ENCODE results near the gene DIP2C.
"Not testable (repeated sequence)": the region's sequence is repeated elsewhere in the genome, so short reads cannot be mapped to it uniquely, and the experiment has no call there.

The DIP2C gene

DNA sequence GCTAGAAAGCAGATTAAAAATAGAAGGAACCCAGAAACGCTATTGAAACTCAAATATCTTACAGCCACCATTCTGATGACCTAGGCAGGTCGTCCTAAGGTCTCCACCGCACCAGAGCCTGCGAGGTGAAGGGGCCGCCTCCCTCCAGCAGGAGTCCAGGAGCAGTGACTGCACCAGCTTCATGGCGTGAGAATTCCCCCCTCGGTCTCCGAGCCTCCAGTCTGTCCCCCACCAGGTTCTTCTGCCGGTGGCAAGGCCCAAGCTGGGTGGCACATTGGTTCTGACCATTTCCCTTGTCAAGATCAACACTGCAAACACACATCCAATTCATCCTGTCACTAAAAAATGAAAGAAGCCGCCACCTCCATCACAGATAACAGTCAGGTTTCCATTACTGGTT is 98.7 kb downstream of the DIP2C start:
- peaks cover 15% of the 10 kb centered on the region for H3K27me3 Mint-ChIP-seq
- H3K9me3 Mint-ChIP-seq: no peaks in the 10 kb centered on the region
- no peaks in the 10 kb centered on the region for H3K4me1 Mint-ChIP-seq (ENCODE audit: low read depth)
- H3K36me3 Mint-ChIP-seq (ENCODE audit: low read depth): no peaks in the 10 kb centered on the region
- H3K27ac Mint-ChIP-seq: no peak overlapping the region
- no peak overlapping the region for H3K4me3 Mint-ChIP-seq
- intact Hi-C loops (cut with micrococcal nuclease): no loop called here

DNA sequence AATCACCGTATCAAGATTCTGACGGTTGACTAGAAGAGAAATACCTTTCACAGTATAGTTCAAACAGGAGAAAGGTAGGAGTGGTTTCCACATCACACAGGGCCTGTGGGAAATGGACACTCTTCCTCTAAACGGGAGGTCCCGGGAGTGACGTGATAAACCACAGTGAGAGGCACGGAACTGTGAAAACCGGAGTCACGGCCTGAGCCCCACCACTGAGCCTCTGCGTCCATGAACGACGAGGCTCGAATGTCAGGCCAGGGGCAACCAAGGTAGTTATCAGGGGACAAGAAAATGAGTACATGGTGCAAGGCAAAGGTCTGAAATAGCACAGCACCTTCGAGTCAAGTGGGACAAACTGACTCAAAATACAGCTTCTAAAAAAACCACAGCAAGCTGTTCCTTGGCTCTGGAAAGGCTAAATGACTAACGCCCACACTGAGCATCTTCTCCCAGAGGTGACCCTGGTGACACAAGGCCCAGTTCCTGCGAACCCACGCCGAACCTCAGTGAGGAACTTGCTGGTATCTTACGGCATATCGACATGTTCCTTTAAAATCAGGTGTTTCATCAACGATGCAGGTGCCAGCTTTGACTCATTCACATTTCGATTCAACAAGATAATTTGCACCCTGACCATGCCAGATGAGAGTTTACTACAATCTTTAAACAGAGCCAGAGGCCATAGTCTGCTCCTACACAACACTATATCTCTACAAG is 99.3 kb downstream of the DIP2C start:
- Mint-ChIP-seq H3K27me3 (peaks cover 15% of the 10 kb centered on the region), H3K27ac (no peak overlapping the region), H3K9me3 (no peaks in the 10 kb centered on the region), H3K4me3 (no peak overlapping the region), H3K36me3 (ENCODE audit: low read depth) (no peaks in the 10 kb centered on the region), H3K4me1 (ENCODE audit: low read depth) (no peaks in the 10 kb centered on the region)
- intact Hi-C loops (cut with micrococcal nuclease): no loop called here

DNA sequence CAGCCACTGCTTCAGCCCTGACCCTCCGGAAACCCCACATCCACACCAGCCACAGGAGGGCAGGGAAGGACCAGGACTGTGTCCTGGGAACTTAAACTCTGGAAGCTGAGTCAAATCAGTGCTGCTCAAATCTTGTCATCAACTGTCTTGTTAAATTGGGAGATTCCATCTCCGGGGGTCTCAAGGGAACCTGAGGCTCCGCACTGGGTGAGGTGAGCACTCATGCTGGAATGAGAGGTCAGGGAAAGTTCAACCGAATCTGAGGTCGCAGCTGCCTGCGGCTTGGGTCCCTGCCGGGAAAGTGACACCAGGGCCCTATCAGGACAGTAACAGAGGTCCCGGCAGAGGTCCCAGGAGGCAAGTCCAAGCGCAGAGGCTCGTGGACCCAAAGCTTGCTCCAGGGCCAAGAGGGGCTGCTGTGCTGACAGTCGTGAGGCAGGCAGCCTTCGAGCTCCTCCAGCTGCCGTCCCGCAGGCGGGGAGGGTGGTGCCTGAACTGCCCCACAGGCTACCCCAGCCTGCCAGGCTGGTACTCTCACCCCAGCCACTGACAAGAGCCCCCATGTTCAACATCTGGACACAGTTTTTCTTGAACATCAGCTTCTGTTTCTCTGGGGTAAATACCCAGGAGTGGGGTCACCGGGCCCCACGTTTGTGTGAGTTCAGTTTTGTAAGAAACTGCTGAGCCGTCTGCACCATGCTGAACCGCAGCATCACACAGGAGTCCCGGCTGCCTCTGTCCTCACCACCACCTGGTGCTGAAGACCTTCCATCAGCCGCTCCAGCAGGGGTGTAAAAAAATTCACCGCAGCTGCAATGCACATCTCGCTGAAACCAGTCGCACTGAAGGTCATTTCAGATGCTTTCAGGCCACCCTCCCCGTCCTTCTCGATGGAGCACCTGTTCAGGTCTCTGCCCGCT is 101.0 kb downstream of the DIP2C start:
- H3K36me3 Mint-ChIP-seq (ENCODE audit: low read depth): no peaks in the 10 kb centered on the region
- peaks cover 15% of the 10 kb centered on the region for H3K27me3 Mint-ChIP-seq
- intact Hi-C loops (cut with micrococcal nuclease): no loop called here
- H3K4me3 Mint-ChIP-seq: no peak overlapping the region
- no peaks in the 10 kb centered on the region for H3K9me3 Mint-ChIP-seq
- no peaks in the 10 kb centered on the region for H3K4me1 Mint-ChIP-seq (ENCODE audit: low read depth)
- no peak overlapping the region for H3K27ac Mint-ChIP-seq

DNA sequence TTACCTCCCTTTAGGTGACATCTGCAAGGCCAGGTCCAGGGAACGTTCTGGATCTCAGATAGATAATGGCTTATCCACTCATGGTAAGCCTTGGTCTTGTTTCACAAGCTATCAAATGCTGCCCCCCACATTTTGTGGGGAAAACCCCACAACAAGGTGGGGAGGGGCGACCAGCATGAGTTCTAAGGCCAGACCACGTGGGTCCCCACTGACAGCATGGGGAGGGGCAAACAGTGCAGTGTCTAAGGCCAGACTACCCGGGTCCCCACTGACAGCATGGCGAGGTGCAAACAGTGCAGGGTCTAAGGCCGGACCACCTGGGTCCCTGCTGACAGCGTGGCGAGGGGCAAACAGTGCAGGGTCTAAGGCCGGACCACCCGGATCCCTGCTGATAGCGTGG is 102.8 kb downstream of the DIP2C start:
- Mint-ChIP-seq H3K36me3 (ENCODE audit: low read depth) (no peaks in the 10 kb centered on the region), H3K4me3 (no peak overlapping the region), H3K9me3 (no peaks in the 10 kb centered on the region), H3K27ac (no peak overlapping the region), H3K27me3 (peaks cover 11% of the 10 kb centered on the region), H3K4me1 (ENCODE audit: low read depth) (no peaks in the 10 kb centered on the region)
- intact Hi-C loops (cut with micrococcal nuclease): no loop called here

DNA sequence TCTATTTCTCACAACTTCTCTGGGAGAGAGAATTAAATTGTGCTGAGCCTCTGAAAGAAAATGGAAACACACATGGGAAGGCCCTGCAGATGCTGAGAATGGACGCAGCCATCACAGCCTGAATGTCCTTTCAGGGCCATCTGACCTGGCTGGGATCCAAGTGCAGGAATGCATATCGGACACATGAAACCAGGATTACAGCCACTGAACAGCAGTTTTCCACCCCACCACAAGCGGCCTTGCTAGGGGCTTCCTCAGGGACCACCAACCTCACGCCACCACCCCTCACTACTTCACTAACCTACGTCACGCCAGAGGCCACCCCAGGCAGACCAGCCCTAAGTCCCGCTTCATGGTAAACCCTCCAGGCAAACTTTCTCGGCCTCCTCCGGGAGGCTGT is 103.3 kb downstream of the DIP2C start:
- Mint-ChIP-seq H3K27ac (no peak overlapping the region), H3K36me3 (ENCODE audit: low read depth) (no peaks in the 10 kb centered on the region), H3K27me3 (peaks cover 5% of the 10 kb centered on the region), H3K4me3 (no peak overlapping the region), H3K9me3 (no peaks in the 10 kb centered on the region), H3K4me1 (ENCODE audit: low read depth) (no peaks in the 10 kb centered on the region)
- intact Hi-C loops (cut with micrococcal nuclease): no loop called here

DNA sequence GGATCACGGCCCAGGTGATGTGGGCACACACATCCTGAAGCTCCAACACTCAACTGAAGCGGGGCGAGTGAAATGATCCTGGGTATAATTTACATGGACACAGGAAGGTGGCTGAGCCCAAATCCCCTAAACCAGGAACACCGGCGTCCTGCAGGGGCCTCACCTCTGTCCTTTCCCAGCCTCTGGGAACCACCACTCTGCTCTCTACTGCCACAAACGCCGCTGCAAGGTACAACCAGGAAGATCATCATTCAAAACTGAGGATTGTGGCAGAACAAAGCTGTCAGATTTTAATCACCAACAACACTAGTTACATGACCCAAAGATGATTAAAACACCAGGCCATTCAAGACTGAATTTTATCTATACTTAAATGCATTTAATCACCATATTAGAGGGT is 104.0 kb downstream of the DIP2C start:
- no peak overlapping the region for H3K27ac Mint-ChIP-seq
- H3K36me3 Mint-ChIP-seq (ENCODE audit: low read depth): no peaks in the 10 kb centered on the region
- intact Hi-C loops (cut with micrococcal nuclease): no loop called here
- no peaks in the 10 kb centered on the region for H3K4me1 Mint-ChIP-seq (ENCODE audit: low read depth)
- H3K9me3 Mint-ChIP-seq: no peaks in the 10 kb centered on the region
- peaks cover 3% of the 10 kb centered on the region for H3K27me3 Mint-ChIP-seq
- H3K4me3 Mint-ChIP-seq: no peak overlapping the region

DNA sequence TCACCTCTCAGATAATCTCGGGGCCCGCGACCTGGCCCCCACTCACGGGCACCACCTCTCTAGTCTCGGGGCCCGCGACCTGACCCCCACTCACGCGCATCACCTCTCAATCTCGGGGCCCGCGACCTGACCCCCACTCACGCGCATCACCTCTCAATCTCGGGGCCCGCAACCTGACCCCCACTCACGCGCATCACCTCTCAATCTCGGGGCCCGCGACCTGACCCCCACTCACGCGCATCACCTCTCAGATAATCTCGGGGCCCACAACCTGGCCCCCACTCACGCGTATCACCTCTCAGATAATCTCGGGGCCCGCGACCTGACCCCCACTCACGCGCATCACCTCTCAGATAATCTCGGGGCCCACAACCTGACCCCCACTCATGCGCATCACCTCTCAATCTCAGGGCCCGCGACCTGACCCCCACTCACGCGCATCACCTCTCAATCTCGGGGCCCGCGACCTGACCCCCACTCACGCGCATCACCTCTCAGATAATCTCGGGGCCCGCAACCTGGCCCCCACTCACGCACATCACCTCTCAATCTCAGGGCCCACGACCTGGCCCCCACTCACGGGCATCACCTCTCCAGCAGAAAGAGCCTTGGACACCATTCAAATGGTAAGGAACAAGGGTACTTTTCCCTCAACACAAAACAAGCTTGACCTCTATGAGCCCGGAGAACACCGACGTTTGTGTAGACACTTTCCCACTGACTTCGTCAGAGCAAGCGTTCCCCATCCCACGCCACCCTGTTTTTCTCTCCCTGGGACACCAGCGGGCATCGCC is 104.8 kb downstream of the DIP2C start:
- H3K27me3 Mint-ChIP-seq; H3K4me1 Mint-ChIP-seq (ENCODE audit: low read depth); H3K27ac Mint-ChIP-seq; H3K36me3 Mint-ChIP-seq (ENCODE audit: low read depth); intact Hi-C loops (cut with micrococcal nuclease); H3K4me3 Mint-ChIP-seq; H3K9me3 Mint-ChIP-seq: not testable (repeated sequence)

DNA sequence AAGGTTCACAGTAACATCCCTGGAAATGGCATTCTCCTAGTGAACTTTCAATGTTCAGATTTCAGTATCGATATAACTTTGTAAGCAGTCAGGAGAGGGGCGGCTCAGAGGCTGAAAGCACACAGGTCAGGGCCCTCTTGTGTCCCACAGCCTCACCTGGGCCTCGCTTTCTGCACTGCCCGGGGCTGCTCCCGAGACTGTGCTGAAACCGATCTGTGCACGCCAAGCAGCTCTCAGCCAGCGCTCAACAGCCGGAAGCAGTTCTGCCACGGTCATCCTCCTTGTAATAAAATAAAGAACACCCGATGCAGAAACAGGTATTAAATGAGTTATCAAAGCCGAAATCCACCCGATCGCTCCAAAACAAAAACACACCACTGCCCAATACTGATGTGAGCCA is 106.0 kb downstream of the DIP2C start:
- no peaks in the 10 kb centered on the region for H3K4me1 Mint-ChIP-seq (ENCODE audit: low read depth)

DNA sequence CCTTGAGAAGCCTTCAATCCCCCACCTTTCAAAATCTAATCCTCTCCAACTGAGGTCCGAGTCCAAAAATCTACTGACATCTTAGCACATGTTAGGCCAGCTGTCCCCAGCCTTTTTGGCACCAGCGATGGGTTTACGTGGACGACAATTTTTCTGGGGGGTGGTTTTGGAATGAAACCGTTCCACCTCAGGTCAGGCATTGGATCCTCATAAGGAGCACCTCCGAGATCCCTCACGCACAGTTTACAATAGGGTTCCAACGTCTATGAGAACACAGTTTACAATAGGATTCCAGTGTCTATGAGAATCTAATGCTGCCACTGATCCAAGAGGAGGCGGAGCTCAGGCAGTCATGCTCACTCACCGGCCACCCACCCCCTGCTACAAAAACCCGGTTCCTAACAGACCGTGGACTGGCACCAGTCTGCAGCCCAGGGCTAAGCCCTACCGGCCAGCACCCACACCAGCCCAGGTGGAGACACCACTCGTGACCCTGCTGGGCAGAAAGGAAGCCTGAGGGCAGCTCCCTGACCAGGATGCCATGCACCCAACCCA is 107.6 kb downstream of the DIP2C start:
- Mint-ChIP-seq H3K27me3 (peaks cover 1% of the 10 kb centered on the region), H3K36me3 (ENCODE audit: low read depth) (no peaks in the 10 kb centered on the region), H3K9me3 (no peaks in the 10 kb centered on the region), H3K27ac (no peak overlapping the region), H3K4me1 (ENCODE audit: low read depth) (no peaks in the 10 kb centered on the region), H3K4me3 (no peak overlapping the region)
- intact Hi-C loops (cut with micrococcal nuclease): no loop called here

More for the DNA sequence above, 106.0 kb downstream of the DIP2C start:
- no peak overlapping the region for H3K4me3 Mint-ChIP-seq
- no peaks in the 10 kb centered on the region for H3K9me3 Mint-ChIP-seq
- H3K27me3 Mint-ChIP-seq: peaks cover 1% of the 10 kb centered on the region
- H3K27ac Mint-ChIP-seq: no peak overlapping the region
- H3K36me3 Mint-ChIP-seq (ENCODE audit: low read depth): no peaks in the 10 kb centered on the region
- intact Hi-C loops (cut with micrococcal nuclease): no loop called here

DNA sequence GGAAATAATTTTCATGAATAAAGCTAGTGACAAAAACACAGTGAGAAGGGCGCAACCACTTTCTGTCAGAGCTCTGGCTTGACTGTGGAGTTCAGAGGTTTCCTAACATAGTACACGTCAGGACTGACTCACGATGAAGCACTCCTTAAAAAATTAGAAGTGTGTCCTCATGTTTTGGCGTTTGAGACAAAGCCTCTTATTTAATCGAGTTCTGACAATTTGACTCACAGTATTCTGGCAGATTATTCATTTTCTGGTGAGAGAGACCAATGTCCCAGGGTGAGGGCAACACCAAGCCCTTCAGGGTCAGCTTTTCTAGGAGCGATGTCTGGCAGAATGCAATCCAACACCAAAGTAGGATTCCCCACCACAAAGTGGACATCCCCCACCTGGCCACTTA is 108.7 kb downstream of the DIP2C start:
- H3K4me1 Mint-ChIP-seq (ENCODE audit: low read depth): no peaks in the 10 kb centered on the region
- no peak overlapping the region for H3K4me3 Mint-ChIP-seq
- no peak overlapping the region for H3K27ac Mint-ChIP-seq
- no peaks in the 10 kb centered on the region for H3K36me3 Mint-ChIP-seq (ENCODE audit: low read depth)
- intact Hi-C loops (cut with micrococcal nuclease): no loop called here
- no peaks in the 10 kb centered on the region for H3K9me3 Mint-ChIP-seq
- peaks cover 2% of the 10 kb centered on the region for H3K27me3 Mint-ChIP-seq

DNA sequence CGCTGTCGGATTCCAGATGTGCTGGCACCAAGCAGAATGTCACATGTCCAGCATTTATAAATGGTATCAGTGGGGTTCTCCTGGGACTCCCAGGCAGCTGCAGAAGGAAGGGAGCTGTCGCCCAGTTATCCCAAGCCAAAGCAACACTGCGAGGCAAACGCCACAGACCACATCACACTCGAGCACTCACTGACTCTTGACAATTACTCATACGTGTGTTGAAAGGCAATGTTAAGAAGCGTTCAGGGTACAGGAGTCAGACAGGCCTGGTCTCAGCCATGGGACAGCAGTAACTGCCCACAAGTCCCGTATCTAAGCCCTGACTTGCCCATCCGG is 113.4 kb downstream of the DIP2C start:
- intact Hi-C loops (cut with micrococcal nuclease): no loop called here
- no peak overlapping the region for H3K27ac Mint-ChIP-seq
- peaks cover 14% of the 10 kb centered on the region for H3K27me3 Mint-ChIP-seq
- no peaks in the 10 kb centered on the region for H3K36me3 Mint-ChIP-seq (ENCODE audit: low read depth)
- no peak overlapping the region for H3K4me3 Mint-ChIP-seq
- H3K9me3 Mint-ChIP-seq: no peaks in the 10 kb centered on the region
- H3K4me1 Mint-ChIP-seq (ENCODE audit: low read depth): no peaks in the 10 kb centered on the region

DNA sequence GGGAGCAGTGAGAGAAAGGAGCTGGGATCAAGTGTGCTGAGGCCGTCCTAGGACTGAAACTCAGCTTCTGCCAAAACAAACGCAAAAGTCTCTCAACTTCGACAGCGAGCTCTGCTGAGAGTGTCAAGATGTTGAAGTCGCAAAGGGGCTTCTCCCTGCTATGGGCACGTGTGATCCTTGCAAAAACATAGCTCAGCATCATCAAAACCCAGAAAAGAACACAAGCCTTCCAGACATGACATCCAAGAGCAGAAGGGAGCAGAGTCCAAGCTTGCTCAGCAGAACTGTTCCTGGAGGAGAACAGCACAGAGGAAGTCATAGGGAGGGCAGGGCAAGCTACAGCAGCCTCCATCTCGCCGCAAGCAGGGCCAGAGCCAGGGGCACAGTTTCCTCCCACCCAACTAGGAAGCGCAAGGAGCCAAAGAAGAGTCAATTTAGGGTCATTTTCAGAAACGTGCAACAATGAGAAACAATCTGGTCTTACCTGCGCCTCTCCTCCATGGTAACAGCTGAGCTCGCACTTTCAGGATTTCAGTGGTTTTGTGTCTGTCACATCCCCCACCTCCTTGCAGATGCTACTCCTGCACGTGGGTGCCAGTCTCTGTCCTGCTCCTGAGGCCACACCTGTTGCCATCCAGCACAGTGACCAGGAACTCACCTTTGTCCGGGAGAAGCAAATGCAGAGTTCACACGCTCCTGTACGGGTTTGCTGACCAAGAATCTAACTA is 113.9 kb downstream of the DIP2C start:
- Mint-ChIP-seq H3K4me1 (ENCODE audit: low read depth) (no peaks in the 10 kb centered on the region), H3K27ac (no peak overlapping the region), H3K4me3 (no peak overlapping the region), H3K36me3 (ENCODE audit: low read depth) (no peaks in the 10 kb centered on the region), H3K27me3 (peaks cover 14% of the 10 kb centered on the region), H3K9me3 (no peaks in the 10 kb centered on the region)
- intact Hi-C loops (cut with micrococcal nuclease): no loop called here

DNA sequence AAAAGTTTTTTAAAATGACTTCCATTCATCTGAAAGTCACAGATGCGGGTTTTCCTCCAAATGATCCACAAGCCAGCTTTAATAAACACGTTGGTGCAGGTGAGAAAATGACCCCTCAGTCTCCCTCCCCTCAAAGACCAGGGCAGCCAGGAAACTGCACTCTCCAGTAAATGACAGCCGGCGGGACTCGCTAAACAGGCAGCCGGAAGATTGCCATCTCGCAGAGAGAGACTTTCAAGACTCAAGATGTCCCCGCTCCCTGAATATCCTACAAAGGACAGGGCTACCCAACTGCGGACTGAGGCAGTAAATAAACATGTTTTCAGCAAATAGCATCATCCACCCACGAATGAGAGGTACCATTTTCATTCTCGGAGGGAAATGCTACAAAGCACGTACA is 116.8 kb downstream of the DIP2C start:
- intact Hi-C loops (cut with micrococcal nuclease): no loop called here
- H3K4me1 Mint-ChIP-seq (ENCODE audit: low read depth): no peaks in the 10 kb centered on the region
- H3K27ac Mint-ChIP-seq: no peak overlapping the region
- H3K36me3 Mint-ChIP-seq (ENCODE audit: low read depth): no peaks in the 10 kb centered on the region
- no peaks in the 10 kb centered on the region for H3K9me3 Mint-ChIP-seq
- H3K4me3 Mint-ChIP-seq: no peak overlapping the region
- peaks cover 17% of the 10 kb centered on the region for H3K27me3 Mint-ChIP-seq

All from dendritic cell treated with granulocyte-macrophage colony-stimulating factor and Interleukin-4, amounts not matched to agents 40 ng/mL and 50 ng/mL, for 4 days (primary cell).